ENCODE measurements around the gene PCDHA2.

PCDHA2 gene

GRCh38 chr5:140794595-140795258, at the start of gene PCDHA2:
PCDHA2 (plus strand) TSS chr5:140794852.
- Histone ChIP-seq H3K4me3 (ENCODE audit: low read depth in 1 of 2, low read length in 1 of 2) (no peak within 1 kb of the TSS), H3K27me3 (peaks cover 26% of the 10 kb centered on the region), H3K4me1 (ENCODE audit: control insufficient read depth in 1 of 2, insufficient read depth in 1 of 2, low read depth in 1 of 2, low read length in 1 of 2) (peaks cover 0 to 7% of the 10 kb centered on the region in 2 experiments), H3K9me3 (peaks cover 61% of the 10 kb centered on the region), H3K36me3 (no peaks in the 10 kb centered on the region), H3K27ac (no peak within 1 kb of the TSS)
- TF ChIP-seq CTCF (IDR thresholded peaks at IDR 0.05) = no peak

GRCh38 chr5:140753561-140753960, 41.1 kb upstream of the PCDHA2 start:
- Histone ChIP-seq H3K27ac (no peak overlapping the region), H3K27me3 (no peaks in the 10 kb centered on the region), H3K4me1 (ENCODE audit: control insufficient read depth in 1 of 2, insufficient read depth in 1 of 2, low read depth in 1 of 2, low read length in 1 of 2) (no peaks in the 10 kb centered on the region), H3K36me3 (no peaks in the 10 kb centered on the region), H3K9me3 (peaks cover 15% of the 10 kb centered on the region), H3K4me3 (ENCODE audit: low read depth in 1 of 2, low read length in 1 of 2) (no peak overlapping the region)
- TF ChIP-seq CTCF (IDR thresholded peaks at IDR 0.05) = no peak

GRCh38 chr5:140764177-140764973, 30.3 kb upstream of the PCDHA2 start:
- H3K9me3 ChIP-seq = peaks cover 63% of the 10 kb centered on the region
- TF ChIP-seq CTCF (IDR thresholded peaks at IDR 0.05) = no peak

GRCh38 chr5:140767444-140767843, 27.2 kb upstream of the PCDHA2 start:
- Histone ChIP-seq H3K4me3 (ENCODE audit: low read depth in 1 of 2, low read length in 1 of 2) (no peak overlapping the region), H3K9me3 (peaks cover 61% of the 10 kb centered on the region), H3K36me3 (no peaks in the 10 kb centered on the region), H3K27ac (no peak overlapping the region), H3K4me1 (ENCODE audit: control insufficient read depth in 1 of 2, insufficient read depth in 1 of 2, low read depth in 1 of 2, low read length in 1 of 2) (no peaks in the 10 kb centered on the region), H3K27me3 (no peaks in the 10 kb centered on the region)
- no peak for TF ChIP-seq CTCF (IDR thresholded peaks at IDR 0.05)

More at GRCh38 chr5:140764177-140764973, 30.3 kb upstream of the PCDHA2 start:
- H3K36me3 ChIP-seq = no peaks in the 10 kb centered on the region
- H3K27me3 ChIP-seq = no peaks in the 10 kb centered on the region
- H3K4me3 ChIP-seq (ENCODE audit: low read depth in 1 of 2, low read length in 1 of 2) = no peak overlapping the region
- H3K4me1 ChIP-seq (ENCODE audit: control insufficient read depth in 1 of 2, insufficient read depth in 1 of 2, low read depth in 1 of 2, low read length in 1 of 2) = no peaks in the 10 kb centered on the region
- H3K27ac ChIP-seq = no peak overlapping the region

GRCh38 chr5:140780512-140780911, 14.1 kb upstream of the PCDHA2 start:
- H3K4me1 ChIP-seq (ENCODE audit: control insufficient read depth in 1 of 2, insufficient read depth in 1 of 2, low read depth in 1 of 2, low read length in 1 of 2) = no peaks in the 10 kb centered on the region
- H3K36me3 ChIP-seq = no peaks in the 10 kb centered on the region
- peaks cover 21% of the 10 kb centered on the region for H3K9me3 ChIP-seq
- no peak overlapping the region for H3K4me3 ChIP-seq (ENCODE audit: low read depth in 1 of 2, low read length in 1 of 2)
- no peak for TF ChIP-seq CTCF (IDR thresholded peaks at IDR 0.05)
- H3K27me3 ChIP-seq = no peaks in the 10 kb centered on the region
- no peak overlapping the region for H3K27ac ChIP-seq
